ENCODE results near the gene LIMD2.

Gene LIMD2

DNA sequence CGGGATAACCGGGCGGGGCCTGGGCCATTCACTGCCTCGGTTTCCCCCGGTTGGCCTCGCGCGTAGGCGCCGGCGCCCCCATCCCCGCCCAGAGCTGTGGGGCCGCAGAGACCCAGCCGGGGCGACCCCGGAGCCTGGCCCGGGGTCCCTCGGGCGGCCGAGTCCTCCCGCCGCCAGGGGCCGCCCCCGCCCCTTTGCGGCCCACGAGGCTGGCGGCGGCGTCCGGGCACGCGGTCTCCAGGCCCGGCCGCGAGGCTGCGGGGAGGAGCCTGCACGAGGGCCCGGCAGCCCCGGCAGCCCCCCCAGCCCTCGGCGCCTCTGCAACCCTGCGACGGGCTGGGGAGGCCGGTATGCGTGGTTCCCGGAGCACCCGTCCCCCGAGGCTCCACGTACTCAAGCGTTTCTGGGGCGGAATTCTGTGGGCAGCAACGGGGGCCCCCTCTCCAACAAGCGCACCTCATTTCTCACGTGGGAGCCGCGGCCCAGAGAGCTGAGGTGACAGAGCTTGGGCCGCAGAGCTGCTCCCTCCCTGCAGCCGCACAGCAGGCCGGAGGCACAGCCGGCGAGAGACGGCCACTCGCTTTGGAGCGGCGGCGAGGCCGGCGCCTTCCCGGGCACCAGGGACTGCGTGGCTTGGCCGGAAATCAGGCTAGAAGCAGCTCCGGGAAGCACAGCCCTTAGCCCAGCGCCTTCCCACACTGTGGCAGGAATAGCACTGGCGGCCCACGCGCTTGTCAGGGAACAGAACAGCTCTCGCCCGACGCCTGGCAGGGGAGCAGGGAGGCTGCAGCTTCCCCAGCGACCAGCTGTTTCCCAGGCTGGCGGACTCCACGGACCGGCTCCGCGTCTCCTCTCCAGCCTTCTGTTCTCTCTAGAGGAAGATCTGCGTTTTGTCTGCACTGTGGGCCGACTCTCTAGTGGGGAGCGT, 867 bp upstream of the LIMD2 start:
- DNase-seq: peak; percentile 70

DNA sequence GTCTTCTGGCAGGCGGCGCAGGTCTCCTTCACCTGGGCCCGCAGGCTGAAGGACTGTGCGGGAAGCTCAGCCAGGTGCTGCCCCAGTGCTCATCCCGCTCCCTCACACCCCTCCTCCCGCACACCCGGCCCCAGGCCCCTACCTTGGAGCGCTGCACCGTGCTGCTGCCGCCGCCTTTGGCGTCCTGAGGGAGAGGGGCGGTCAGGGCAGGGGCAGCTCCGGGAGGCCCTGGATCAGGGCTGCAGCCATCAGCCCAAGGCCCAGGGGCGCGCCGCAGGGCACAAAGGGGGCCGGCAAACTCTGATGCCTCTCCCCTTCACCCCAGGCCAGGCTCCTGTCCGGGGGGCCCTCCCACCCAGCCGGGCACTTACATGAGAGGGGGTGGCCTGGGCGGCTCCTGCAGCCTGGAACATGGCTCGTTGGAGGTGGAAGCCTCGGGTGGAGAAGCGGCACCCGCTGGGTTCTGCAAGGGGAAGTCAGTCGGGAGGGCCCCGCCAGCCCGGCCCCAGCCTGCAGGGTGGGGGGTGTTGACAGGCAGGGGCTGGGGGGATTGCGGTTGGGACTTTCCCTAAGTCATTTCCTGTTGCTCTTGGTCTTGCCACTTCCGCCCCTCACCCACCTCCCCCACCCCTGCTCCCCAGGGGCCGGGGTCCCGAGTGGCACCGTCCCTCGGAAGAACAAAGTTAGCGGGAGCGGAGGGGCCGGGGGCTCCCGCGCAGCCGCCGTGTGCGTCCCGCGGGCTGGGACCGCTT, 863 bp downstream of the LIMD2 start:
- peak; percentile 94 for DNase-seq

DNA sequence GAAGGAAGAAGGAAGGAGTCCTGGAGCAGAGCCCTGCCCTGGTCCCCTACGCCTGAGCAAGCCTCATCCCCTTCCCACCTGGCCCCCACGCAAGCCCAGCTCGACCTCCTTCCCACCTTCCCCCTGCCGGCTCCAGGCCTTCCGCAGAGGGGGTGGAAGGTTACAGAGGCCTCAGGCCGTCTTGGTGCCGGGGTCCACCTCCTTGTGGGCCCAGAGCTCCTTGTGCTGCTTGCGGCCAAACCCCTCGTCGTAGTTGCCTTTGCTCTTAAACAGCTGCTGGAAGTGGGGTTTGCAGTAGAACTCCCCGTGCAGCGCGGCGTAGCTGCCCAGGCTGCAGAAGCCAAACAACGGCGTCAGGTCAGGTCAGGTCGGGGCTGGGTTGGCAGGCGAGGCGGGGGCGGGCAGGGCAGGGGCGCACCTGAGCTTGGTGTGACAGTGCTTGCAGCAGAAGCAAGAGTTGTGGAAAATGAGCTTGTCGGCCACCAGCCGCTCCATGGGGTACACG, 1.5 kb downstream of the LIMD2 start:
- peak; percentile 54 for DNase-seq

DNA sequence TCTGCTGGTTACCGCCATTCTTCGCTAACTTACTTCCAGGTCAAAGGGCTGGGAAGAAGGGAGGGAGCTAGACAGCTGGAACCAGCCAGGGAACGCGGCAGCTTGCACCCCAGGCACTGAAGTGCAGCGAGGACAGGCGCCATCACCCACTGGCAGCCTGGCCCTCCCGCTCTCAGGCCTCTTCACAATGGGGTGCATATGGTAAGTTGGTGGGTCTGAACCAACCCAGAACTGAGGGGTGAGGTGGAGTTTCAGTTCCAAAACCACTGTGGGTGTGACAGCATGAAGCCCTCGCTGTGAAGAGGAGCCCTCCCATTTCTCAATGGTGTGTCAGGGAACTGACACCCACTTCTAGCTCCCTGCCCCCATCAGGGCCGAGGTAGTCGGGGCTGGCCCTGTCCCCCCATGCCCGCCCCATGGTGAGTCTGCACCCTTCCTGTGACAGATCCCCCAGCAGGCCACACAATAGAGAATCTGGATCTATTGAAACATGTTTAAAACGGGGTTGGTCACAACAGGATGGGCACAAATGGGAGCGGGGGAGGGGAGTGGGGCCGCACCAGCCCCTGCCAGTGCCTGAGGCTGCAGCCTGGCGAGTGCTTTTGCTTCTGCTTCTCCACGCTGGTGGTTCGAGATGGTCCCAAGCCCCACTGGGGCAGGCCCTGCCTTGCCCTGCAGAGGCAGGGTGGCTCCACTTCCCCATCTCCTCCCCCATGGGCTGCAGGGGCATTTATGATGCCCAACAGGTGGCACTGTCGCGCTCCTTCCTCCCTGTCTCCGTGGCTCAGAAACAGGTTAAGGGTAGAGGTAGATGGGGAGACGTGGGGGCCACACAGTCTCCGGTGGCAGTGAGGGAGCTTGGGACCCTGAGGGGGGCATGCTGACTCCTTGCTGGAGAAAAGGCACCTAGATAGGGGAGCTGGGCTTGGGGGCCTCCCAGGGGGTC, 2.3 kb downstream of the LIMD2 start:
- DNase-seq: peak; percentile 86

DNA sequence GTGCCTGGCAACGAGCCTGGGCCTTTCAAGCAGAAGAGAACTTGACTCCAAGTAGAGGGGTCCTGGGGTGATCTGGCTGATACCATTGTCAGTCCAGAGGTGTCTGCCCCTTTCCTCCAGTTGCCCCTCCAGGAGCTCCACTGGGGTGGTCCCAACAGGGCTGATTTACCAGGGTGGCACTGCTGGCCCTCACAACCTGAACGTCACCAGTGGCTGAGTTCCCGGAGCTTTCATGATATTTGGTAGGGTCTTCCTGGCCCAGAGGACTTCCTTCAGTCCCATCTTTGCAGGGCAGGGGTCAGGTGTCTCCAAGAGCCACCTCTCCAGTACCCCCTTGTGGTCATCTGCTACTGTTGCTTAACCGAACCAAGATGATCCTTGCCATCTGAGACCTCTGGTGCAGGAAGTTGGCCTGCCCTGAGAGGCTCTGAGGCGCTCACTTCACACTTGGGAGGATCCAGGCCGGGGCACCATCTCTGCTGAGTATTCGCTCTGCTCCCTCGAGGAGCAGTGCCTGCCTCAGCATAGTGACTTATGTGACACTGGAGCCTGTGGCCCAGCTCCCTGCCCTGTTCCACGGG, 3.5 kb downstream of the LIMD2 start:
- peak; percentile 53 for DNase-seq

DNA sequence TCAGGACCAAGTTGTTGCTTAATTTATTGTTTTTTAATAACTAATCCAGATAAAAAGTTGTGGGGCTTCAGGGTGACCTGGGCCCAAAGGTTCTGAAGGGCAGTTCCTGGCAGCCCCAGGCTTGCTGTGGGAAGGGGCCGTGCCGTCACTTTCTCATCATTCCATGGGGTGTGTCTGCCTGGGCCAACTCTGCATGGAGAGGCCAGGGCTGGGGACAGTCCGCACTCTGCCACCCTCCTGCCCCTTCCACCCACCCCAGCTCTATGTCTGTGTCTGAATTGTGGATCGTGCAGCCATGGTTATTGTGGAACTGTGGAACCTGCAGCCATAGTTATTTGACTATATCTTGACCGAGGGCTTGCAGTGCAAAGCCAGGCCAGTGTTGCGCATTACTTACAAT, 4.0 kb downstream of the LIMD2 start:
- DNase-seq: peak; percentile 32

DNA sequence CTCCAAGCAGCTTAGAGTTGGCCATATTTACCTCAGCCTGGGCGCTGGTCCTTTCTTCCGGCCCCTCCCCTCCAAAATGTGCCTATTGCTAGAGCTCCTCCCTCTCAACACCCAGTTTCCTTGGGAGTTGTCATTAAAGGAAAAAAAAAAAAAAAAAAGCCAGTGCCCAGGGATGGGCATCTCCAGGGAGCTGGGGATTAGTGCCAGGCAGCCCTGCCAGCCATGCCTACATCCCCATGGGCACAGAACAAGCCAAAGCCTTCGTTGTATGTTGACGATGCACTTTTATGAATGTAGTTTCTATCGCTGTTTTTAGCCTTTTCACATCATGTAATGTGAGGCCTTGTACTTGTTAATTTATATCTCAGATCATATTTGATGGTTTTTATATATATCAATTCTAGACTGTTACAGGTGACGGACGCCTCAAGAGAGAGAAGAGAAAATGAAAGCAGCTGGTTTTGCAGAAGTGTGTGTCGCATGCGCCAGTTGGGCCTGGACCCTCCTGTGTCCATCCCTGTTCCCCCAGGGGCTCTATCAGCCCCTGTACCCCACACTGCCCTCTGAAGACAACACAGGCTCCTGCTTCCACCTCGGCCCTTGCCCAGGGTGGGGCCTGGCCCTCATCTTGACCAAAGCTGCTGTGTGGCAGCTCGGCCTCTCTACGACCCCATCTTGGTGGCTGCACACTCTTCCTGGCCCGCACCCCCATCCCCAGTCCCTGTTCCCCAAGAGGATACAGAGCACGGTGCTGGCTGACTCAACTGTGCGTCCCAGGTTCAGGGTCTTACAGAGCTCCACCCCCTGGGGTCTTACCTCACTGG, 4.8 kb downstream of the LIMD2 start:
- peak; percentile 33 for DNase-seq

DNA sequence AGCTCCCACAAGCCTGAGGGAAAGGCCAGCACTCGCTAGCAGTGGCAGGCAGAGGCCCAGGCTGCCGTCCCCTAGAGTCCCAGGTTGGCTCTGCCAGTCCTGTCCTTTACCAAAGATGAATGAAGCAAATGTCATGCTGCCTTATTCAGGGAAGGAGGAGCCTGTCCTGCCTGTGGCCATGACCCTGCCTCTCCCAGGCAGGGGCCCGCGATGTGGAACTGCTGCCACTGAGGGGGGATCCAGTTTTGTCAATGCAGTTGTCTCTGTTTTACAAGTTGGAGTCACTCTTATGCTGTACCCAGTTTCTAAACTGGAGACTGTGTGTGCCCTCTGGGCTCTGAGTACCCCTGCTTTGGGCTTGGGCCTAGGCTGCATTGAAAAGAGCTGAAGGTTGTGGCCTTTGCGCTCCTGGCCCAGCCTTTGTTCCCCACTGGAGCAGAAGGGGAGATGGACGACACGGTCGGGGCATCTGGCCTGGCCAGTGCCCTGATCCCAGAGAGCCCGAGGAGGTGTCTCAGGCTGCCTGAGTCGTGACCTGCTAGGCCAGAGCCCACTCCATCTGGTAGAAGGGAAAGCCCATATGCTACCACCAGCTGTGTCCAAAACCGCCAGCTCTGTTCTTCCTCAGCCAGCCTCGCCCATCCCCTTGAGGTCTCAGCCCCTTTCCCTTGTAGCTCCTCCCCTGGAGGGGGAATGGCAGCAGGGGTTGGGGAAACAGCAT, 5.5 kb downstream of the LIMD2 start:
- peak; percentile 26 for DNase-seq

DNA sequence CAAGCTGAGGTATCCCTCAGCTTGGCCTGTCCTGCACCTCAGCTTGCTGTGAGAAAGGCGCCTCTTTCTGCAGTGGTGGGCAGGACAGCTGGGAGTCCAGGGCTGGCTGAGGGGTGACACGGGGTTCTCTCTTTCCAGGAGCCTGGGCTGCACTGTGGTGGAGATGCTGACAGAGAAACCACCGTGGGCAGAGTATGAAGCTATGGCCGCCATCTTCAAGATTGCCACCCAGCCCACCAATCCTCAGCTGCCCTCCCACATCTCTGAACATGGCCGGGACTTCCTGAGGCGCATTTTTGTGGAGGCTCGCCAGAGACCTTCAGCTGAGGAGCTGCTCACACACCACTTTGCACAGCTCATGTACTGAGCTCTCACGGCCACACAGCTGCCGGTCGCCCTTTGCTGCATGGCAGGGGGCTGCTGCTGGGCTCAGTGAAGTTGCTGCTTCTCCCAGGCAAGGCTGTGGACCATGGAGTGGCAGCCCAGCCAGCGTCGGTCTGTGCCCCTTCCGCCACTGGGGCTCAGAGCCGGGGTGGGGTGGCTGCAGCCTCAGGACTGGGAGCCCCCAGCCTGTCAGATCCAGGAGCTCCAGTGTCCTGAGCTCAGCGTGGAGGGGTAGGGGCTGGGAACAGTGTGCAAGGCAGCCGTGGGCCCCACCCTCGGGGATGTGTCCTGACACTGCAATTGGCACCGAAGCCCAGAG, 6.4 kb downstream of the LIMD2 start:
- DNase-seq: no peak

DNA sequence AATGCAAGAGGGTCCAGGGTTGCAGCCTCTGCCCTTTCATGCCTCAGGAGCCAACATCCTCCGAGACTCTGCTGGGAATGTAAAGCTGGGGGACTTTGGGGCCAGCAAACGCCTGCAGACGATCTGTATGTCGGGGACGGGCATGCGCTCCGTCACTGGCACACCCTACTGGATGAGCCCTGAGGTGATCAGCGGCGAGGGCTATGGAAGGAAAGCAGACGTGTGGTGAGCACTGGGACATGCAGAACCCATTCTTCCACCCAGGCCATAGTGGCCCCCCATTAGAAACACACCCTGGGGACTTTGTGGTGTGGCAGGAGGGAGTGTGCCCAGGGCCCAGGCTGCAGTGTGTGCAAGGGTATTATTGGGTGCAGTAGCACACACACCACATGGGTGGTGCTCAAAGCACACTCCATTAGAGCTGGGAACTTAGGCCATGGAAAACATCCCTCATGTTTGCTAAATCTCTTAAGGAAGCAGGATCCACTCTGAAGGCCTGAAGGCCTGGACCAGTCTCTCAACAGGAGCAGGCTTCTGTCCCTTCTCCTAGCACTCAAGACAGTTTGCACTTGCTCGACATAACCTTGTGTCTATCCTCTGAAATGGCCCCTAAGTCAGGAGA, 7.6 kb downstream of the LIMD2 start:
- DNase-seq: no peak

DNA sequence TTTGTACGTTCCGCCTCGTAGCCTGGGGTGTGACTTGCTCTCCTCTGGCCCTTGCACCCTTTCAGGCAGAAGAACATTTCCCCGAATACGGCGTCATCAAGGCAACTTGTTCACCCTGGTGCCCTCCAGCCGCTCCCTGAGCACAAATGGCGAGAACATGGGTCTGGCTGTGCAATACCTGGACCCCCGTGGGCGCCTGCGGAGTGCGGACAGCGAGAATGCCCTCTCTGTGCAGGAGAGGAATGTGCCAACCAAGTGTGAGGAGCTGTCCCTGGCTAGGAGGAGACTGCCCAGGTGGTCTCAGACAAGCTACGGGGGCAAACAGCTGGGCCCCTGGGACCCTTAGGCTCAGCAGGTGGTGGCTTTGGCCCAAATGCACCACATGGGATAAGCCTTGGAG, 10.4 kb downstream of the LIMD2 start:
- DNase-seq: no peak

DNA sequence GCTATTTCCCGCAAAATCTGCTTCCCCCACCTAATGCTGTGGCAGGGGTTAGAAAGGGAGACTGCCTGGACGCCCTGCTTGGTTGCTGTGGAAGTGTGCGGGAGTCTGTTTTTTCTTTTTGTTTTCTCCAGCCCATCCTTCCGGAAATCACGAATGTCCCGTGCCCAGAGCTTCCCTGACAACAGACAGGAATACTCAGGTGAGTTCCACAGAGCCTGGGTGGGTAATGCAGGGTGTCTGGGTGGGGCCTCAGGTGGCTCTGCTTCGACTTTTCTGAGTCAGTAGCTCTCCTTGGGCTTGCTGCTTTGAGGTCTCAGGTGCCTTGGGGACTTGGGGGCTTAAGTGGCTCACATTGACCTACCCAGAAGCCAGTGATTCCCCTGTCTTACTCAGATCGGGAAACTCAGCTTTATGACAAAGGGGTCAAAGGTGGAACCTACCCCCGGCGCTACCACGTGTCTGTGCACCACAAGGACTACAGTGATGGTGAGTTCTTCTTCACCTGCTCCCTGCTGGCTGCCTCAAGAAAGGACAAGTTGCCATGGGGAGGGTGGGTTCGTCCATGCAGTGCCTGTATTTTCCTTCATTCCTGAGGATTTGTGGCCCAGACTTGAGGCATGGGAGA, 11.4 kb downstream of the LIMD2 start:
- no peak for DNase-seq

DNA sequence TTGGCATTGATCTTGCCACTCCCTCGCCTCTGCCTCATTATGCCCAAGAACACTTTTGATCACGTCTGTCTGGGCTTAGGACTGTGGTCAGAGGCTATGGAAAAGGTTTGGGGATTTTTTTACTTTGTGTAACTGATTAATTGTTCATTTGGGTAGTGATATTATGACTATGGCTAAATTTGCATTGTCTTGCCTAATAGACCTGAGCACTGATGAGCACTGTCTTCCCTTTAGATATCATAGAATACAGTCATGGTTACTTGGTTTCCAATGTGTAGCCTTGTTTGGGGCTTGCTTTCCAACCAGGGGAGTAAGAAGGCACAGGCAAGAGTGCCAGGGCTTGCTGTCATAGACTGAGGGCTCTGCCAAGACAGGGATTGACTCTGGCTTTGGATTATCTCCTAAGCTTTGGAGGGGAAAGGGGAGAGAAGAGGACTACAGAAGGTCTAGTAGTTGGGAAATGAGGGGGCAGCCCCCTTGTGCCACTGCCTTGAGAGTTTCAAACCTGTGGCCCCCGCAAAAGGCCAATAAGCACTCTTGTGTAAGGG, 13.7 kb downstream of the LIMD2 start:
- DNase-seq: no peak

DNA sequence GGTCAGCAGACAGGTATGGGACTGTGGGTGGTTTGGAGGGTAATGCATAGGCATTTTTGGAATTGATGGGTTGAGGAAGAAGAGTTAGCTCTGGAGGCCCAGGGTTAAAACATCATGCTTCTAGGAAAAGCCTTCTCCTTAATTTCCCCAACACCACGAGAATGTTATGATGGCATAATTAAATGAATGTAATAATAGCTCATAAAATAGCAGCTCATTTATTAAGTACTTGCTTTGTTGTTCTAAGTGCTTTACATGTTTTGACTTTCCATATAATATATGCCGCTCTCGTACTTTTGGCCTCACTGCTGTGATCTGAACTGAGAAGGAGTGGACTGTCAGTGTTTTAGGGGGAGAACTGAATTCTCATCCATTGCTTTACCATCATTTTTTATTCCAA, 14.3 kb downstream of the LIMD2 start:
- DNase-seq: no peak

DNA sequence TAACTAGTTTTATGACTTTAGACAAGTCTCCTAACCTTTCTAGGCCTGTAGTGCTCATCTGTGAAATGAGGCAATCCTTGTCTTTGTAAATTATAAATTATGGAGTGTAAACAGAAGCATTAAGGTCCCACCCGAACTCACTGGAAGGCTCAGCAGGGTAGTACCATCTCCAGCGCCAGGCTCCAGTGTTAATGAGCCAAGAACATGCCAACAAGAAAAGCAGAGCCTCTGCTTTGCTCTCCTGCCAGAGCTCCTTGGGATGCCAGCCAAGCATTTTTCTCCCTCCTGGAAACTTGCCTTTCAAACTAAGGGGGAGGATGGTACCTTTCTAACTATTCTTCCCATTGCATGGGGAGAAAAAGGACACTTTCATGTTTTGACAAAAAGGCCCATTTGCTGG, 14.9 kb downstream of the LIMD2 start:
- DNase-seq: no peak

DNA sequence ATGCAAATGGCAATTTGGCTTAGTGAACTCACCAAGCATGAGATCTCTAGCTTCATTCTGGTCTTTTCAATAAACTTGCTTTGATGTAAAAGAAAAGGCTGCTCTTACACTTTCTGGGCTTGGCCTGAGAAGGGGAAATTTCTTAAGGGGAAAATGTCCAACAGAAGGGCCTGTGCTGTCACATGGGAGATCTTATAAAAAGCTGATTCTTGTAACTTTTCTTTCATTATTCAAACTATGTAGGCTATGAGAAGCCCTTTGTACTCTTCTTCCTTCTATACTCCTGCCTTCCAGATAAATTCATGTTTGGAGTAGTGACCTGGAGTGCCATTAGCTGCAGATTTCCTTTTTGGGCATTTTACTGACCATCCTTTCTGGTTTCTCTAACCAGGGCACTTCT, 16.9 kb downstream of the LIMD2 start:
- no peak for DNase-seq

DNA sequence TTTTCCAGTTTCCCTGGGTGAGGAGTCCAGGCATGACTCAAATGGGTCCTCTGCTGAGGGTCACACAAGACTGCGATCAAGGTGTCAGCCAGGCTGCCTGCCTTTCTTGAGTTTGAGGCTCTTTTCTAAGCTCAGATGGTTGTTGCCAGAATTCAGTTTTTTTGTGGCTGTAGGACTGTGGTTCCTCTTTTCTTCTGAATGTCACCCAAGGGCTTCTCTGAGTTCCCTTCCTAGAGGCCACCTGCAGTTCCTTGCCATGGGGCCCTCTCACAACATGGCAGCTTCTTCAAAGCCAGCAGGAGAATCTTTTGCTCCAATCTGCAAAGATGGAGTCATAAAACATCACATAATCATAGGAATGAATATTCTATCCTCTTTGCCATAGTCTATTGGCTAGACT, 17.5 kb downstream of the LIMD2 start:
- no peak for DNase-seq

DNA sequence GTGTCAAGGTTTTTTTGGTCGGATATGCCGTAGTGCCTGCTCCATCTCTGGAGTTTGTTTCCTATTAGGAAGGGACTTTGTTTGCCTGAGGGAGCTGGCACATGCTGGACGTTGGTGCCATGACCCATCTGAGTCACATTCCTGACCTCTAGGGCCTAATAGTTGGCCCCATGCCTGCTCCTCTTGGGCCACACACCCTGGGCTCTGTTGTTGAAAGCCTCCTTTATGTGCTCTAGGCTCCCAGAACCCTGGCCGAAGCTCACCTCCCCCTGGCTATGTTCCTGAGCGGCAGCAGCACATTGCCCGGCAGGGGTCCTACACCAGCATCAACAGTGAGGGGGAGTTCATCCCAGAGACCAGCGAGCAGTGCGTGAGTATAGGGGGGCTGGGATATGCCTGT, 18.4 kb downstream of the LIMD2 start:
- no peak for DNase-seq

DNA sequence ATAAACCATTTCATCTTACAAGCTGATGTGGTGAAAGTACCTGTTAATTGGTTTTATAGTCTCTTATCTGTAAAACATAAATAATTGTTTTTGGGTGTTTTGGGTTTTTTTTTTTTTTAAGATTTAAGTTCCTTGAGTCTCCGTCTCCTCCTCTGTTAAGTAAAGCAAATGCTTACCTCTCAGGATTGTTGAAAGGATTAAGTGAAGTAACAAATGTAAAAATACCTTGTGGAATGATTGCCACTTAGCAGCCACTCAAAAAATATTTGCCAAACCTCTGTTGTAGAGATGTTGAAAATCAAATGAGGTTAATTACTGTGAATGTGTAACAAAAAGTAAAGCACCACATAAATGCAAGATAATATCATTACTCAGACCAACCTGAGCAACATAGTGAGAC, 19.2 kb downstream of the LIMD2 start:
- DNase-seq: no peak

Data from CD4-positive, alpha-beta T cell treated with Interleukin-6 for 4 hours (primary cell).